GM10248 (cell line): ENCODE results near the gene SCUBE1.

Experiments used
- CTCF ChIA-PET: fragments of 300-600 bp; sonication (Branson Sonifier 250); formaldehyde crosslinking; extraction: SDS; loops from one replicate; lab custom pipeline; 2021; ENCODE audit warnings: antibody characterized with exemption; lab: Yijun Ruan, JAX
- POLR2A ChIA-PET: fragments of 350-650 bp; sonication (Branson Sonifier 250); formaldehyde crosslinking; extraction: SDS; loops from one replicate; lab custom pipeline; 2020; ENCODE audit warnings: antibody characterized with exemption; lab: Yijun Ruan, JAX
- DNase-seq: peaks from one replicate; pipeline ENCODE4 v3.0.0; 2012; ENCODE audit errors: extremely low spot score
- TF ChIP-seq, protein P1 (sequence below): IDR thresholded peaks from 2 replicates; pipeline ENCODE4 v1.5.1; 2012; ENCODE audit warnings: mild to moderate bottlenecking, low read depth; ENCODE audit errors: extremely low read depth, missing control alignments, control extremely low read depth

SCUBE1 gene

GRCh38 chr22:43220625-43221380 lies 122.4 kb downstream of the SCUBE1 start:
- CTCF ChIA-PET, result no interaction called here
- POLR2A ChIA-PET, result no interaction called here
- TF ChIP-seq, protein P1, sequence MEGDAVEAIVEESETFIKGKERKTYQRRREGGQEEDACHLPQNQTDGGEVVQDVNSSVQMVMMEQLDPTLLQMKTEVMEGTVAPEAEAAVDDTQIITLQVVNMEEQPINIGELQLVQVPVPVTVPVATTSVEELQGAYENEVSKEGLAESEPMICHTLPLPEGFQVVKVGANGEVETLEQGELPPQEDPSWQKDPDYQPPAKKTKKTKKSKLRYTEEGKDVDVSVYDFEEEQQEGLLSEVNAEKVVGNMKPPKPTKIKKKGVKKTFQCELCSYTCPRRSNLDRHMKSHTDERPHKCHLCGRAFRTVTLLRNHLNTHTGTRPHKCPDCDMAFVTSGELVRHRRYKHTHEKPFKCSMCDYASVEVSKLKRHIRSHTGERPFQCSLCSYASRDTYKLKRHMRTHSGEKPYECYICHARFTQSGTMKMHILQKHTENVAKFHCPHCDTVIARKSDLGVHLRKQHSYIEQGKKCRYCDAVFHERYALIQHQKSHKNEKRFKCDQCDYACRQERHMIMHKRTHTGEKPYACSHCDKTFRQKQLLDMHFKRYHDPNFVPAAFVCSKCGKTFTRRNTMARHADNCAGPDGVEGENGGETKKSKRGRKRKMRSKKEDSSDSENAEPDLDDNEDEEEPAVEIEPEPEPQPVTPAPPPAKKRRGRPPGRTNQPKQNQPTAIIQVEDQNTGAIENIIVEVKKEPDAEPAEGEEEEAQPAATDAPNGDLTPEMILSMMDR, result no peak
- no peak for DNase-seq

GRCh38 chr22:43218786-43219185 lies 124.4 kb downstream of the SCUBE1 start:
- TF ChIP-seq, protein P1, result no peak
- ChIA-PET POLR2A (no interaction called here), CTCF (no interaction called here)
- no peak for DNase-seq

- POLR2A ChIA-PET, result no interaction called here
- no peak for DNase-seq
- TF ChIP-seq, protein P1, result no peak
- CTCF ChIA-PET, result no interaction called here
Measured at GRCh38 chr22:43217285-43218030, 125.7 kb downstream of the SCUBE1 start.

GRCh38 chr22:43216738-43217137 lies 126.4 kb downstream of the SCUBE1 start:
- CTCF ChIA-PET, result interaction anchor here (1.4 kb wide), 1 partner anchor 130 kb away, joined by 3 read pairs; no protein-coding TSS in a partner anchor
- no peak for DNase-seq
- POLR2A ChIA-PET, result no interaction called here
- TF ChIP-seq, protein P1, result no peak

GRCh38 chr22:43213962-43214361 lies 129.2 kb downstream of the SCUBE1 start:
- ChIA-PET CTCF (no interaction called here), POLR2A (no interaction called here)
- DNase-seq, result no peak
- TF ChIP-seq, protein P1, result no peak

DNA sequence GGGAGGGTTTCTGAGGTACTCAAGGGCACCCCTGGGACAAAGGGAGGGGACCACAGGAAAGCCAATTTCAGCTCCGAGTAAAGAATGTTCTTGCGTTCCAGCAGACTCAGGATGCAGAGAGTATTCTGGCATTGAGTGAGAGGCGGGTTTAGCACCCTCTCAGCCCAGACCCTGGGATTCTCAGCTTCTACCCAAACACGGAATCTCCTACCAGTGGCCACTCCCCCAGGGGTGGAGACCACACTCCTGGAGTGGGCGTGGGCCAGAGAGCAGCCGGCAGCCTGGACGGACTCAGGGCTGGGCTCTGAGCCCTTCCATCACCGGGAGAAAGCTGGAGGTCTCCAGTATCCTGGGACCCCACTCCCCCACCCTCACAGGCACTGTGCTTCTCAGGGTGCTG lies 130.1 kb downstream of the SCUBE1 start:
- no peak for DNase-seq
- ChIA-PET POLR2A (no interaction called here), CTCF (no interaction called here)
- TF ChIP-seq, protein P1, result no peak
